GM18909 (cell line): ENCODE data around the gene LY6G6D.

Experiments
- ATAC-seq: cut with Tn5 transposase; IDR thresholded peaks from one replicate; pipeline ENCODE4 v1.9.1; 2021; ENCODE audit warnings: mild to moderate bottlenecking; ENCODE audit not compliant: unreplicated experiment, poor library complexity

LY6G6D gene

DNA sequence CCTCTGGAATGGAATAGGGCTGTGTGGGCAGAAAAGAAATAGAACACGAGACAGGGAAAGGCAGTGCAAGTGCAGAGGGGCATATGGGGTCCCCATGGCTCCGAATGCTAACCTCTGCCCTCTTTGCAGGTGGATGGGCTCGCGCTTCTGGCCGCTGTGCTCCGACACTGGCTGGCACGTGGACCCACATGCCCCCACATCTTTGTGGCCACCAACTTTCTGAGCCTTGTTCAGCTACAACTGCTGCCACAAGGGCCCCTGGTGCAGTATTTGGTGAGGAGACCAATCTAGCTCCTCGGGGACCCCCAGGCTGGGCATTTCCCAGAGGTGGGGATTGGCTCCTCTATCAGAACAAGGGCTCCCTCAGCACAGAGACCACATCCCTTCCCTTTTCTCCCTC is 46.2 kb downstream of the LY6G6D start:
- ATAC-seq: no peak

DNA sequence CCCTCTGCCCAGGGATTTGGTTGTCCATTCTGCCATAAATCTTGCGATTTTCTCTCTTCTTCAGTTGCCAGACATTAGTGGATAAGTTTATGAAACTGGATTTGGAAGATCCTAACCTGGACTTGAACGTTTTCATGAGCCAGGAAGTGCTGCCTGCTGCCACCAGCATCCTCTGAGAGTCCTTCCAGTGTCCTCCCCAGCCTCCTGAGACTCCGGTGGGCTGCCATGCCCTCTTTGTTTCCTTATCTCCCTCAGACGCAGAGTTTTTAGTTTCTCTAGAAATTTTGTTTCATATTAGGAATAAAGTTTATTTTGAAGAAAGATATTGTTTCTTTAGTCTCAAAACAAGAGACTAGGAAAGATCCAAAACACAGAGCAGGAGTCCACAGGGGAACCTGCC is 47.2 kb downstream of the LY6G6D start, which contains the start of gene SAPCD1:
Gene SAPCD1 (plus strand): TSS at position 301 of the 400 bp plus-strand sequence. CDS start 399 bp downstream, outside the sequence.
- no peak for ATAC-seq

DNA sequence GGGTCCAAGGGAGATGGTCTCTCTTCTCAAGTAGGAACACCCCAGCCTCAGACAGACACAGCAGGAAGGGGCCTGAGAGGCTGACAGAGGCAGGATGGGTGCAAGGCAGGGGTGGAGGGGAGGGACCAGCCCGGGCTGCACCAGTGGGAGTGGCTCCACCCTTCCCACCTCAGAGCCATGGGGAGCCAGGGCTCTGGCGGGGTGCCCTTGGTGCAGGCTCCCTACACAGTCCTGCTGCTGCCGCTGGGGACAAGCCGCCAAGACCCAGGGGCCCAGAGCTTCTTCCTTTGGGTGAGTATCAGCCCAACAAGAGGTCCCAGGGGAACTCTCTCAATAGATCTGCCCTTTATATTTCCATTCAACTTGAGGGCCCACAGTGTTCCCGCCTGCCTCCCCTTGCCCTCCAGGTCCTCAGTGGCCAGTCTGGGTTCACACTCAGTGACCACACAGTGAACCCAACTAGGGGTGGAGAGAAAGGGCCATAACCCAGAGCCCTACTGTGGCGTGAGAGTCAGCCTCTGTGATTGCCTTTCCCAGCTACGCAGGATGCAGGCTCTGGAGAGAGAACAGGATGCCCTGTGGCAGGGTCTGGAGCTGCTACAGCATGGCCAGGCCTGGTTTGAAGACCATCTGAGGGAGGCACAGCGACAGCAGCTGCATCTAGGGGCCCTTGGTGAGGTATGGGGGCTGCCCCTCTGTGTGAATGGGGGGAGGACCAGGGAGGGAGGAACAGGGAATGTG is 47.9 kb downstream of the LY6G6D start:
- ATAC-seq: no peak

DNA sequence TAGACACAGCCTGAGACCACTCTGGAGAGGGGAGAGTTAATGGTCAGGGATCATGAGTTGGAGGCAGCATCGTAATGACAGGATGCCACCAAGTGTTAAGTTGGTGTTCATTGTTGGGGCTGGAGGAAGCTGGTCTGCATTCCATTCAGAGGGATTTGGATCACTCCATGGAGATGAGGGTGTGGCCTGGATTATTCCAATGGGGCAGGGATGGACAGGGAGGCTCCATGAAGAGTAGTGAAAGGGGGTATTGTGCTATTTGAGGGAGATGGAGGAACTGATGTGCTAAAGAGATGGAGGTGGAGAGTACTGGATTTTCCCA is 48.4 kb downstream of the LY6G6D start:
- no peak for ATAC-seq

GRCh38 chr6:31764198-31764597 is 49.0 kb downstream of the LY6G6D start:
- no peak for ATAC-seq

- no peak for ATAC-seq
These were observed 50.4 kb downstream of the LY6G6D start for GRCh38 chr6:31765559-31765909.

DNA sequence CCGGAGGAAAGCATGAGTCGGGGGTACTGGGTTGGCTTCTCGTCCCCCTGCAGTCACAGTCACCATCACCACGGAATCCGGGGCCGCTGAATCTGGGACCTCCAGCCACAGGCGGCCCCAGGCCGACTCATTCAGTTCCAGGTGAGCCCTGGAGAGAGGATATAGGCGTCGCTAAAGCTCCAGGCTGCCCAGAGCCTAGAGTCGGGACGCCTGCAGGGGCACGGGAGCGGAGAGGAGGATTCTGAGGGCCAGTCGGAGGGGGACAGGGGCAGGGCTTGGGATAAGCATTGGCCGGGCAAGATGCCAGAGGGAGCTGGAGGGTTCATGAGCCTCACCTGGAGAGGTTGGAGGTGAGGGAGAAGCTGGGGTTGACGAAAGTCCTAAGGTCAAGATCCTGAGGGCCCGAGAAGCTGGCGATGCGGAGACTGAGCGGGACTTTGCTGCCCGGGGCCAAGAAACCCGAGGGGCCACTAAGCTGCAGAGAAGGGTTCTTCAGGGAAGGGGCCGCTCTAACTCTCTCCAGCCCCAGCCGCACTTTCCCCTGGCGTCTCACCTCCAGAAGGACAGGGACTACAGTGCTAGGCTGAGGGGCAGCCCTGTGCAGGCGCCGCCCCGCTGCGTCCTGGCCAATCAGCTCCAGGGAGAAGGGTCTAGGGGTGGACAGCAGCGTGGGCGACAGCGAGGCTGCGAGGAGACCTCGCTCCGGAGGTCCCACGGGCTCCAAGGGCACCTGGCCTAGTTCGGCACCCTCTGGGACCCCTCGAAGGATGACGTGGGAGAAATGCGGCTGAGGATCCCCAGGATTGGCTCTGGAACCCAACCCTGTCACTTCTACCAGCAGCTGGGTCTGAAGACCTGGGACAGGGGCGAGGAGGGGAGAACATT is 51.0 kb downstream of the LY6G6D start:
- no peak for ATAC-seq

DNA sequence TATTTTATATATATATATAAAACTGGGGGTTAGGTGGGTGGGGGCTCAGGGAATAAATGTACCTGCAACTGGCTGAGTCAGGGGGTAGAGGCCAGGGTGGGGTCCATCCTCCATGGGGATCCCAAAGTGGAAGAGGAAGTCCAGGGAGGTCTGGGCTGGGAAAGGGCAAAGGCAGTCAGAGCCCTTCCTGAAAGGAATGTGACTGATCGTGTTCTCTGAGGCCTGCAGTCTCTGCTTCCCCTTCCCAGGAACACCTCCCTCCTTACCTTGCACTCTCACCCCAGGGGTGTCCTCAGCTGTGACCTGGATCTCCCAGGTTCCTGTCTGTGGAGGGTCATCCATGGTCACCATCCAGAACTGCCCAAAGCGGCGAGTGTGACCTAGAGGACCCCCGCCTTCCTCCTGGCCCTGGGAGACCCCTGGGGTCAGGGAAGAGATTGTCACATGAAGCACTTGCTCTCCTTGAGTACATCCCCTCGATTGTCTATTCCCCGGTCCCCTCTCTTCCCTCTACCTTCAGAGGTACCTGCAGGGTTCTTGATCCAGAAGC is 52.0 kb downstream of the LY6G6D start:
- ATAC-seq: no peak
